ENCODE results near the gene UFD1.

- TF ChIP-seq CTCF (IDR thresholded peaks at IDR 0.05) (no peak), ZFX (IDR thresholded peaks at IDR 0.05; ENCODE audit: borderline replicate concordance) (no peak)
Observed at GRCh38 chr22:19518635-19519034, 39.6 kb upstream of the UFD1 start.

Measured in 22Rv1 (cell line).